Stromal cell of bone marrow (primary cell): ENCODE results near the gene MXRA7.

Experiments
- DNase-seq: peaks from one replicate; pipeline ENCODE4 v3.0.0-alpha.2; 2012; ENCODE audit warnings: low read depth

Gene MXRA7

DNA sequence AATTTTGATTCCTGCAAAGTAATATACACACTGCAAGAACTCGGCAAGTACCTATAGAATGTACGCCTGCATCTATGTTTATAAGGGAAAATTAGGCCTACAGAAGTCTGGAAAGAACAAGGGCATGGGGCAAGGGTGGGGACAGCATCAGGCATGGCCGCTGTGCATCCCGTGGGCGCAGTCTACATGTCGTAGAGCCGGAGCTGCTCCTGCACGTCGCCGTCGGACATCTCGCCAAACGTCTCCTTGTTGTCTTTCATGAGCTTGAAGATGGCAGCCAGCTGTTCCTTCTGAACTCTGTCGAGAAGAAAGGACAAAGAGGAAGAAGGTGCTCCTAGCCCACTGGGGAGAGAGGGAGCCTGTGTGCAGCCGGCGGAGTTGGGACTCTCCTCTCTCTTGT lies 33.4 kb downstream of the MXRA7 start:
- no peak for DNase-seq

GRCh38 chr17:76676629-76677028 lies 34.1 kb downstream of the MXRA7 start:
- no peak for DNase-seq

- DNase-seq, result no peak
Measured at GRCh38 chr17:76675648-76676047, 35.1 kb downstream of the MXRA7 start.

DNA sequence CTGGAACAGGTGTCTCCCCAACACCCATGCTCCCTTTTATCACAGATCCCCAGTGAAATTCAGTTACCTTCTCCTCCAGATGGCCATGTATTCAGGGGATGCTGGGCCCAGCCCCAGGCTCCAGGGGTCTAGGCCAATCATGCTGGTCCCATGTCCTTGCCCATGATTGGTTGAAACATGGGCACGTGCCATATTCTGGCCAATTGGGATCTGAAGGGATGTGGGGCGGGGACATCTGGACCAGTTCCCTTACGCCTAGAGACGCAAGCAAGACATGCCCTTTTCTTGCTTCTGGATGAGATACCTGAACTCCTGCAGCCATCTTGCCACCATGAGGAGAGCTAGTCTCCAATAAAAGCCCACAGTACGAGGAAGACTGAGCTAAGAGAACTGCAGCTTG lies 36.2 kb downstream of the MXRA7 start:
- no peak for DNase-seq

- DNase-seq, result no peak
Measured at GRCh38 chr17:76673729-76674128, 37.0 kb downstream of the MXRA7 start.

DNA sequence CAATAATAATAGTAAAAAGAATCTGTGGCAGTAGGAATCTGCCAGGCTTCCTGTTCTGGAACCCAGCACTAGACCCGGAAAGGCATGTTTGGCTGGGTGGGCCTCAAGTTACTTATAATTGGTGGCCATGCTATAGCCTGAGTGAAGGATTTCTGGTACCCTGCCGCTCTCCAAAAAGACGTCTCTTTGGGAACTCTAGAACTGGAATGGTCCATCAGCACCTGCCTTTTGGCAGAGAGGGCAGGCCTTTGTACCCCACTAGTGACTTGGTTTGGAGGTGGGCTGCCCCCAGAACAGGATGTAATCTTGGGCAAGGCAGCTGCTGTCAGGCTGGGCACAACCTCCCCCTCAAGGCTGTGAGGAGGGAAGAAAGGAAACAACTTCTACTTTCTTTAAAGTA lies 37.9 kb downstream of the MXRA7 start:
- no peak for DNase-seq

DNA sequence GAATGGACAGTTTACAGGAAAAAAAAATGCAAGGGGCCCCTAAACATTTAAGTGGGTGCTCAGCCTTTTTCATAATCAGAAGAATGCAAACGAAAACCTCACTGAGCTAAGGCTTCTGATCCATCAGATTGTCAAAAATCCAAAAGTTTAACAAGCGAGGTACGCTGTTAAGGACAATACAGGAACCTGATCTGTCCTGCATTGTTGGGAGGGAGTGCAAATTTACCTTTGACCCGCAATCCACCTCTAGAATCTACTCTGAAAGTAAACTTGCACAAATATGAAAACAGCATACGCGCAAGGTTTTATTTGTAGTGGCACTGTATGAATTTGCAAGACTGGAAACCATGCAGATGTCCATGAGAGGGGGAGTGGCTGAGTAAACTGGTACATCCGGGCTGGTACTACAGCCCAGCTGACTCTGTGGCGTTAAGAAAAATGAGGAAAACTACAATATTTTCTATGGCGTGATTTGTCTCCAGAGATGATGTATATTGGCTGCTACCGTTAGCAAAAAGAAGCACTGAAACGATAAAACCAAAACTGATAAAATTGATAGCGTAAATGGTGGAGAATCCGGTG lies 38.4 kb downstream of the MXRA7 start:
- no peak for DNase-seq

GRCh38 chr17:76671912-76672262 lies 38.9 kb downstream of the MXRA7 start:
- DNase-seq, result no peak

GRCh38 chr17:76671123-76671911 lies 39.4 kb downstream of the MXRA7 start:
- DNase-seq, result peak; percentile 100

- no peak for DNase-seq
Measured at GRCh38 chr17:76670718-76671122, 40.0 kb downstream of the MXRA7 start.

DNA sequence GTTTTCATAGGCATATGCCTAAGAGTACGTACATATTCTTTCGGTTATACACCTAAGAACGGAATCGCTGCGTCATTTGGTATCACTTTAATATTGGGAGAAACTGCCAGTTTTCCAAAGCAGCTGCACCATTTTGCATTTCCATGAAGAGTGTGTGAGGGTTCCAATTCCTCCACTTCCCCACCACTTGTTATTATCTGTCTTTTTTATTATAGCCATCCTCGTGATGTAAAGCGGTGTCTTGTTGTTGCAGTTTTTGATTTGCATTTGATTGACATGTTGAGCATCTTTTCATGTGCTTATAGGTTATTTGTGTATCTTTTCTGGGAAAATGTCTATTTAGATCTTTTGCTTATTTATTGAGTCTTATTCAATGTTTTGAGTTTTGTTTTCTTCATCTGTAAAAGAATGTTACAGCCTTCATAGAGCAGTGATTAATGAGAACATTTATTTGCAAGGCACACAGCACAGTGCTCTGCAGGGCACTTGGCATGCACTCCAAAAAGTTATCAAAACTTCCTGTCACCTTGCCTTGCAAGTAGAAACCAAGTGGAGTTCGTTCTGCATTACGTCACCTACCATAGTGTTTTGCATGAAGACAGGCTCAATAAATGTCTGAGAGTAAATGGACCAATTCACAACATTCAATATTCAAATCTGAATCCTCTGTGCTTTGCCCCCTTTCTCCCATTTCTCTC lies 40.6 kb downstream of the MXRA7 start:
- no peak for DNase-seq

DNA sequence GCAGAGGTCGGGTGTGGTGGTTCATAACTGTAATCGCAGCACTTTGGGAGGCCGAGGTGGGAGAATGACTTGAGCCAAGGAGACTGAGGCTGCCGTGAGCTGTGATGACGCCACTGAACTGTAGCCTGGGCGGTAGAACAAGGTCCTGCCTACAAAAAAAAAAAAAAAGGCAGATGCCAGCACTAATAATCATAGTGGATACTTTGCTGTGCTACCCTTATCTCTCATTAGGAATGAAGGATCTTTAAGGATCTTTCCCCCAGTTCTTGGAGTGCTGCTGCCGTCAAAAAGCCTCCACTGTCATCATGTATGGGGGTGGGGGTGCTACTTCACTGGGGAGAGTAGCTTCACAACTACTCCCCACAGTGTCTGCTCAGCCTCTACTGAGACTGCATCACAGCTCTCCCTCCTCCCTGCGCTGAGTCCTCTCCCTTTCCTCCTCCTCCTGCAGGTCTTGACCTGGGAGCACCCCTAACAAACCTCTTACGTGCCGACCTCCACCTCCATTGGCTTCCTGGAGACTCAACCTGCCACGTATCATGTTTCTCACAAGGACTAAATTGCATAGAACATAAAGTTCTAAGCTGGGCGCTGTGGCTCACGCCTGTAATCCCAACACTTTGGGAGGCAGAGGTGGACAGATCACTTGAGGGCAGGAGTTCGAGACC lies 42.8 kb downstream of the MXRA7 start:
- DNase-seq, result no peak

DNA sequence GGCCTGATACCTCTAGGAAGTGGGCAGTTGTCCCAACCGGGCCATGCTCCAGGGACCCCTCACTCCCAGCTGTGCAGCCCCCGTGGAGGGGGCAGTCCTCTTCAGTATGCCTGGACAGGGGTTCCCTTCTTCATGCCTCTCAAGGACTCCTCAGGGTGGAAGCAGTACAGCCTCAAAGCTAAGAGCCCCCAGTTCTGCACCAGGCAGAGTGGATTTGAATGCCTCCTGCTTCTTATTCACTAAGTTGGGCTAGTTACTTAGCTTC lies 43.3 kb downstream of the MXRA7 start:
- DNase-seq, result no peak

GRCh38 chr17:76660656-76661042 lies 50.1 kb downstream of the MXRA7 start:
- no peak for DNase-seq

DNA sequence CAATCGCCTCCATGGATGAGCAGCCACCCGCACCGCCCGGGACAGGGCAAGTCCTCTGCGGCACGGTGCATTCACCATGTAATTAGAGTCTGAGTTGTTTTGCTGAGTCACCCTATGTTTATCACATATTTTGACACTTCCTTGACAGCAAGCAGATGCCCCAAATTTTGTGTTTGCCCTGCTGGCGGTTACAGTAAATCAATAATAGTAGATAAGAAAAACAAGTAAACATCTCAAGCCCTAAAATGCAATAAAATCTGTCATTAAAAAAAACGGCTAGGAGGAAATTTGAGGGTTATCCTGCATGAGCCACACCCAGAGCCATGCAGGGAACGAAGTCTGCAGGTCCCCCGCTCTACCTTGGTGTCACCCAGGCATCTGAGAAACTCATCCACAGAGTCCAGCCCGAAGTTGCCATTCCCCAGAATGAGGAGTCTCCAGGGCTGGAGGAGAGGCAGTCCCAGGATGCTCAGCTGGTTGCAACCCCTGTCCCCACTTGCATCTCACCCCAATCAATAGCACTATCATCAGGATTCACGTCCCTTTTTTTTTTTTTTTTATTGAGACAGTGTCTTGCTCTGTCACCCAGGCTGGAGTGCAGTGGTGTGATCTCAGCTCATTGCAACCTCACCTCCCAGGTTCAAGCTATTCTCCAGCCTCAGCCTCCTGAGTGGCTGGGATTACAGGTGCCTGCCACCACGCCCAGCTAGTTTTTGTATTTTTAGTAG lies 50.7 kb downstream of the MXRA7 start:
- DNase-seq, result no peak

GRCh38 chr17:76658242-76658662 lies 52.5 kb downstream of the MXRA7 start:
- no peak for DNase-seq

GRCh38 chr17:76657505-76658241 lies 53.1 kb downstream of the MXRA7 start:
- DNase-seq, result no peak

- DNase-seq, result no peak
Measured at GRCh38 chr17:76654408-76654807, 56.4 kb downstream of the MXRA7 start.

GRCh38 chr17:76650504-76650903 lies 60.3 kb downstream of the MXRA7 start:
- DNase-seq, result no peak

DNA sequence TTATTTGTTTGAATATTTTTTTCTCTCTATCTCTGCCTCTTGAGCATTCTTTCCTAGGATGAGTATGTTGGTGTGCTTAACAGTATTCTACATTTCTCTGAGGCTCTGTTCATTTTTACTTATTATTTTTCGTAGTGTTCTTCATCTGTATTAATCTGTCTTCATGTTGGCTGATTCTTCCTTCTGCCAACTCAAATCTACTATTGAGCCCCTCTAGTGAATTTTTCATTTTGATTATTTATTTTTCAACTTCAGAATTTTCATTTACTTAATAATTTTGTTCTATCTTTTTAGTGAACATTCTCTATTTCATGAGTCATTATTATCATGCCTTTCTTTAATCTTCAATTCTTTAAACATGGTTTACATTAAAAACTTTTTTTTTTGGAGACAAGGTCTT lies 64.1 kb downstream of the MXRA7 start:
- DNase-seq, result no peak

GRCh38 chr17:76645481-76645880 lies 65.3 kb downstream of the MXRA7 start:
- no peak for DNase-seq

GRCh38 chr17:76644995-76645394 lies 65.8 kb downstream of the MXRA7 start:
- no peak for DNase-seq
